Fibroblast of skin of left biceps (primary cell): ENCODE results near the gene URAD.
"Not testable (repeated sequence)": the region's sequence is repeated elsewhere in the genome, so short reads cannot be mapped to it uniquely, and the experiment has no call there.

Source experiments
- DNase-seq, 2 experiments: peaks; one replicate each; pipeline ENCODE4 v3.0.0-alpha.2; 2013; ENCODE audit warnings: low read depth in 2 of 2

URAD gene, protein sequence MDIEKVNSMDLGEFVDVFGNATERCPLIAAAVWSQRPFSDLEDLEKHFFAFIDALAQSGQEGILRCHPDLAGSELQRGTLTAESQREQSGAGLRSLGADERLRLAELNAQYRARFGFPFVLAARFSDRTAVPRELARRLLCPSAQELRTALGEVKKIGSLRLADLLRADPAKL

DNA sequence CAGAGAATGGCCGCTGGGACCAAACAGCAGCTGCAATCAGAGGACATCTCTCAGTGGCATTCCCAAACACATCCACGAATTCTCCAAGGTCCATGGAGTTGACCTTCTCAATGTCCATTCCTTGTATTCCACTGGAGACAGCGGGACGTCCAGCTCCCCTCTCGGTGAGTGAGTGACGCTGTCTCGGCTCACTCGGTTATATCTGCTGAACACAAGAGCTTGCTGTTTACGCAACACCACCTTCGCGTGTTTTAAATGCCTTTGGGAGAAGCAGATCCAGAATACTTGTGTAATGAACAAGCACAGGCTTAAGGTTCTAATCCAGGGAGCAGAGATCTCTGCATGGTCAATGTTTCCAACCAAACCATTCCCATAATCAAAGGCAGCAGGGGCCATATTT lies at the start of gene URAD:
Gene URAD (minus strand): TSS at position 174 of the 400 bp plus-strand sequence. CDS start 56 bp downstream, at position 118.
- no peak for DNase-seq

GRCh38 chr13:28037399-28037798 lies 48.9 kb upstream of the URAD start:
- no peak for DNase-seq

DNA sequence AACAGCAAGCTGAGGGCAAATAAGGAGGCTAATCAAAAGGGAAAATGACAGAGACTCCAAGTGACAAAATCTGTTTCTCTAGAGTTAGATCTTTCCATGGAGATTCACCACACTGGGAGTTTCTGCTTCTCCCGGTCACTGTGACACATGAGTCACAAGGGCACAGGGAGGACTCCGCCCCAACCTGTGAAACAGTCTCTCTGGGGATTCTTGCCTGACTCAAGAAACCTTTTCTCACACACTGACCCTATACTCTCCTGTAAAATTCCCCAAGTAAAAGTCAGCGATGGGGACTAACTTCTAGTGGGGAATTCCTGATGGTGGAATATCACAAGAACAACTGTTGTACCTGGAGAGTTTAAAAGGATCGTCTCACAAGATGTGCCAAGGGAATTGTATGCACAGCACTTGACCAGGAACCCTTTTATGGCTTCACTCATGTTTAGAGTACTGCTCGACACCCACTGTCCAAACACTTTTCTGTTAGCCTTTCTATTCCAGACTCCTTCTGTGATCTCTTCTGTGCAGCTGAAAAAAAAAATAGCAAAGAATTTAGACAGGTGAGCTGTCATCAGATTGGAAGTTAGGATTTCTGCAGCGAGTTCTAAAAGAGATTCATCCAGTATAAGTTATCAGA lies 46.8 kb upstream of the URAD start:
- no peak for DNase-seq

- no peak for DNase-seq
These were observed 45.6 kb upstream of the URAD start for GRCh38 chr13:28033894-28034655.

GRCh38 chr13:28032438-28032837 lies 43.9 kb upstream of the URAD start:
- not testable (repeated sequence) for DNase-seq

DNA sequence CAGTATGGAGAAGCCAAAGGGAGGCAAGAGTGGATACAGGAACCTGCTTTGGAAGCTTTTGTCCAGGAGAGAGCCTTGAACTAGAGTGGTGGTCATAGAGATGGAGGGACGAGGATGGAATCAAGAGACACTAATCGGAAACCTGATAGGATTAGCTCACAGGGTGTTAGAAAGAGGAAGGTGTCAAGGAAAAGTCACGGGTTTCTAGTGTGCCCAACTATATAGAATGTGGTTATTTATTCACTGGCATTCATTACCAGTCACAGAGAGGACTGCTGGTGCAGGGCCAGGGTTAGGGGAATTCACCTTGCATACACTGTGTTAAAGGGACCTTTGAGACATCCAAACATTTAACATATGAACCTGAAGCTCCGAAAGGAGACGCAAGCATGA lies 43.4 kb upstream of the URAD start:
- DNase-seq, result no peak

DNA sequence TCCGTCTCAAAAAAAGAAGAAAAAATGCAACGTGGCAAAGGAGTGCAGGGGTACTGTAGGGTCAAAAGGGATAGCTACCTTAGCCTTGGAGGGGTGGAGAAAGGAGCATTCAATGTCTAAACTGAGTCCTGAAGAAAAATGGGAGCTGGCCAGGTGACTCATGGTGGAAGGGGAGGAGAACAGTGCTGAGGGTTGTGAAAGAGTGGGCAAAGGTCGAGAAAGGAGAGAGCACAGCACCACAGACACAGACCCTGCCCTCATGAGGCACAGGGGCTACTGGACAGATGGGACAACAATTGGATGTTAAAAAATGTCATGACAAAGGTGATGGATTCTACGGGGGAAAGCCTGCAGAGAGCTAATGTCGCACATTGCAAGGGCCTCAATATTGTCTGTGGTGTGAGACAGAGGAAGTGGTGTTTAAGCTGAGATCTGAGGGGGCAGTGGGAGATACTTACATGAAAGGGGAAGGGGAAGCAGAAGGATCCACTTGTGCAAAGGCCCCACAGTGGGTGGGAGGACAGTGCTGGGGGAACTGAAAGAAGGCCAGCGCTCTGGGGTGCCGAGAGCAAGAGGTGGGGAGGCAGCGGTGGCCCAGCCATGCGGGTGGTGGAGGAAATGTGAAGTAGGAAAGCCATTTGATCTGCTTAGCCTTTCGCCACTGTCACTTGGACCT lies 42.9 kb upstream of the URAD start:
- no peak for DNase-seq

GRCh38 chr13:28027607-28028364 lies 39.3 kb upstream of the URAD start:
- no peak for DNase-seq

DNA sequence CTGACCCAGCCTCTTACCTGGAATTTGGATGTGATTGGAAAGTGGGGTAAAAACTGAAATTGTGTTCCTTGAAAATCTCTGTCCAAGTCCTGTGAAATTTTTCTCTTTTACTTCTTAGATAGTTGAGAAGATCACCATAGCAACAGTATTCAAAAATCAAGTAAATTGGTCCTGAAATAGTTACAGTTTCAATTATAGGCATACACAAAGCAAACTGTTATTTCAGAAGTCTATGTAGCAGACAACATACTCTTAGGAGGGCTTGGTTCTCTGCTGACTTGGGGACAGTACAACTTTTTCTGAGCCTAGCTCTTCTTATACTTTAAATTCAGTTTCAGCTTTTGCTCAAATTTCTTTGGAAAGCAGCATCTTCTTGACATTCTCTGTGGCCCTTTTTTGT lies 38.6 kb upstream of the URAD start:
- no peak for DNase-seq

GRCh38 chr13:28026508-28026907 lies 38.0 kb upstream of the URAD start:
- no peak for DNase-seq

GRCh38 chr13:28022848-28023518 lies 34.5 kb upstream of the URAD start:
- no peak for DNase-seq

DNA sequence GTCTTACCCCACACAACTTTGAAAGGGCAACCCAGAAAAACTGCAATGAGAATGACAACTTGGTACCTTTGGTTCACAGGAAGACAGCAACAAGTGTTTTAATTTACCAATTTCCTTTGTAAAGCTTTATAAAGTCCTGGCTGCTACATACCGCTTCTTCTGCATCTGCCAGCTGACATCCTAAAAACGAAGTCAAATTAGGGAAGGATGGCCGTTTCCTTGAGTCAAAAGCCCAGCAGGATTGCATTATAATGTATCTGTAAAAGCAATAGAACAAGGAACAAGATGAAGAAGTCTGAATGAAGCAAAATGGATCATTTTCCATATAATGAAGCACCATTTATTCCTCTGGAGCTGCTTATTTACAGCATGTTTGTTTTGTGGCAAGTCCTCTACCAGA lies 25.8 kb upstream of the URAD start:
- no peak for DNase-seq

DNA sequence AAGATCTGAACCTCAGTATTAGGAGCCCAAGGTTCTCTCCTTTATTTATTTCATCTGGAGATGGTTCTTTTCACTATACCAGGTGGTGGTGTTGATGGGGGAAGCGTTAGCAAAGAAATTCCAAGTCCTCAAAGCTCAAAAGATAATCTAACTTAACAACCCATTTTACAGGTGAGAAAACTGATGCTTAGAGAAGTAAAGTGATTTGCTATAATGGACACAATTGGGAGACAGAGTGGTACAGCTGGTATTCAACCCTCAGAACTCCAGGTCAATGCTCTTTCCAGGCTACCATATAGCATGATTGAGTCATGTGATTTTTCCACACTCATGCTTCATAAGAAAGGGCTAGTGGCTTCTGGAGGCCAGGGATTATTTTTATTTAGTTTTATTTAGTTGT lies 25.0 kb upstream of the URAD start:
- no peak for DNase-seq

DNA sequence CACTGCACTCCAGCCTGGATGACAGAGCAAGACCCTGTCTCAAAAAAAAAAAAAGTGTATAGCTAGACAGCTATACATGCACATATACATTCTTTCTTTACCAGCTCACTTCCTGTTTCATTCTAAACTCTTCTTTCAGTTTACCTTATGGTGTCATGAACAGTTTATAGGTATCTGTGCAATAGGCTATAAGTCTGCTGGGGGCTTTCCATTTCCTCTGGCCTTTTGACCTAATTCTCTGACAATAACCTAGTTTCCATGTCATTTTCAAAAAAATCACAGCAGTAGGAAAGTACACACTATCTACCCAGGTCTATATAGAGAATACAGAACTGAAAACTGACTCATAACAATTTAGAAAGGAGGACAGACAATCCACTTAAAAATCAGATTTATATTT lies 24.4 kb upstream of the URAD start:
- no peak for DNase-seq

- no peak for DNase-seq
These were observed 23.9 kb upstream of the URAD start for GRCh38 chr13:28012383-28012782.

GRCh38 chr13:28010046-28010445 lies 21.6 kb upstream of the URAD start:
- DNase-seq, result no peak

DNA sequence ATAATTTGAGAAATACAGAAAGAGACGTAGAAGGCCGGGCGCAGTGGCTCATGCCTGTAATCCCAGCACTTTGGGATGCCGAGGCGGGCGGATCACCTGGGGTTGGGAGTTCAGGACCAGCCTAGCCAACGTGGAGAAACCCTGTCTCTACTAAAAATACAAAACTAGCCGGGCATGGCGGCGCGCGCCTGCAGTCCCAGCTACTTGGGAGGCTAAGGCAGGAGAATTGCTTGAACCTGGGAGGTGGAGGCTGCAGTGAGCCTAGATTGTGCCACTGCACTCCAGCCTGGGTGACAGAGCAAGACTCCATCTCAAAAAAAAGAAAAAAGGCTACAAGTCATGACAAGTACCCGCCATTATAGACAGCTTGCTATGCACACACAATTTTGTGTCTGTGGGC lies 16.5 kb upstream of the URAD start:
- DNase-seq, result not testable (repeated sequence)

DNA sequence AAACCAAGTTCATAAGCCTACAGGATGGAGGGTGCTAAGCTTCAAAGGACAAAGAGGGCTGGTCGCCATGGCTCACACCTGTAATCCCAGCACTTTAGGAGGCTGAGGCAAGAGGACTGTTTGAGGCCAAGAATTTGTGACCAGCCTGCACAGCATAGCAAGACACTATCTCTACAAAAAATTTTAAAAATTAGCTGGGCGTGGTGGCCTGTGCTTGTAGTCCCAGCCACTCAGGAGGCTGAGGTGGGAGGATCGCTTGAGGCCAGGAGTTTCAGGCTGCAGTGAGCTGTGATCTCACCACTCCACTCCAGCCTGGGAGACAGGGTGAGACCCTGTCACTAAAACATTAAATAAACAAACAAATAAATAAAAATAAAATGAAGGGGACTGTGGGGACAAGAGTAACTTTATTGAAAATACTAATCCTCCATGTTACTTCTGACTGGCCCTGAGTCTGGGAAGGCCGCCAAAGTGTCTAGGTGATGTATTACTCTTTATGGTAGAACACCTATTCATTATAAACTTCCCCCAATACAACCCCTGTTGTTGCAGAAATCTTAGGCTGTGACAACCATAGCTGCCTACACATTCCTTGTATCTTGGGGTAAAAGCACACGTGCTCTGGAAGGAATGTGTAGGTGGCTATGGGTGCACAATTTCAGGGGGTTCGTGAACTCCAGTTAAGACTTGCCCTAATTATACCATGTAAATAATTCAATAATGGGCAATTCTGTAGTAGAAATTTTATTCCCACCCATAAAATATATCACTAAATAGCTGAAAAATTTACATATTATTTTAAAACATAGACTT lies 14.6 kb upstream of the URAD start:
- DNase-seq, result no peak

- no peak for DNase-seq
These were observed 13.5 kb upstream of the URAD start for GRCh38 chr13:28001837-28002473.

DNA sequence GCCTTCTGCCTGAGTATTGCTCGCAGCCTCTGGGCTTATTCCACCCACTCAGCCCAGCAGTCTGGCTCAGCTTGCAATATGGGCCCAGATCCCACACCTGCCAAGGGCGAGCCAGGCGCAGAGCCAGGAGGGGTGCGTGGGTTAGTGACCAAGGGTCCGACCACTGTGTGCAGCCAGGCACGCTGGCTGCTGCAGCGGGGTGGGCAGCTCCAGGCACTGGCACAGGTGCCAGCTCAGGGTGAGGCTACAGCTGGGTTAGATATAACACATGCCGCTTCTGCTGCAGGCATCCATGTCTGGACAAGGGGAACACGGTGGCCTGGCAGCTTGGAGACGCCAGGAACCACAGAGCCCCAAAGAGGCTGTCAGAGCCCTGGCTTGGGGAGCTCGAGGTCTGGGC lies 12.6 kb upstream of the URAD start:
- DNase-seq, result no peak
